ENCODE data around the gene ANO6. TPM values are rescaled to one million over a fixed set of nuclear protein-coding genes. Genes with fewer than 3 reads are reported as not detected.

ANO6 gene
- total RNA-seq, 1 experiment from 2014 or later: 46.8 TPM

DNA sequence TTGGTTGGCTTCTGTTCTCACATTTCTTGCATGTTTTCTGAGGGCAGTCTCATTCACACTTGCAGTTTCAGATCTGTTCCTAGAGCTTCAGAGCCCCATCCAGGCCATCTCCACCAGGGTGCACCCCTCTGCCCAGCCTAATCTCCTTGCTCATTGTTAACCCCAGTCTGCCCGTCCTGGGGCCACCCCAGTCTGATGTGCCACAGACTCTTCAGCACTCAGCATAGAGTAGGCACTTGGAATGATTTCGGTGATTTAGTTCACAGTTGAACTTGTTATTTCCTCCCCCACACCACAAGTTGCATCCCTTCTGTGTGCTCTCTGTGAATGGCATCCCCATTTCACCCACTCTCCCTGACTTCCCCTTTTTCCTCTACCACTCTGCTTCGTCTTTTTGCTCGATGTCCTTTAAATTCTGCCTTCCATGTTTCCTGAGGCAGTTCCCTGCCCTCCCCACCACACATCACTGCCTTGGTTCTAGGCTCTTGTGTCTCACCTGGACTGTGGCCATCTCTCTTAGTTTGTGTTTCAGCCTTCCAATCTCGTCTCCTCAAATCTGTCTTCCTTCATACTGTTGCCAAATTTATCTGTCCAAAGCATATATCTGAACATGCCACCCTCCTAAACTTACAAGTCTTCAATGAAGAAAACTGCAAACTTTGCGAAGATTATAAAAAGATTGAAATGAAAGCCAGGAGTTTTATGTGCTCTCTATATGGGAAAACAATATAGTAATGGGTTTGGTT lies 41.5 kb downstream of the ANO6 start:
- H3K27me3 Mint-ChIP-seq (ENCODE audit: low read depth): no peaks in the 10 kb centered on the region
- H3K4me3 Mint-ChIP-seq: no peak overlapping the region
- H3K36me3 Mint-ChIP-seq: no peaks in the 10 kb centered on the region; the same call in 1 of the 2 replicates
- H3K27ac Mint-ChIP-seq: peak overlapping the region; percentile 73
- ATAC-seq (peak; percentile 81), DNase-seq (ENCODE audit: low spot score) (no peak)
- no peaks in the 10 kb centered on the region for H3K9me3 Mint-ChIP-seq
- H3K4me1 Mint-ChIP-seq: peaks cover 63% of the 10 kb centered on the region
- TF ChIP-seq TP53 (CRISPR knock-in tag; IDR thresholded peaks at IDR 0.05) (no peak), ZNF138 (CRISPR knock-in tag; conservative IDR thresholded peaks at IDR 0.05) (no peak)
- POLR2A ChIA-PET: no interaction called here
- CTCF ChIA-PET: no interaction called here

DNA sequence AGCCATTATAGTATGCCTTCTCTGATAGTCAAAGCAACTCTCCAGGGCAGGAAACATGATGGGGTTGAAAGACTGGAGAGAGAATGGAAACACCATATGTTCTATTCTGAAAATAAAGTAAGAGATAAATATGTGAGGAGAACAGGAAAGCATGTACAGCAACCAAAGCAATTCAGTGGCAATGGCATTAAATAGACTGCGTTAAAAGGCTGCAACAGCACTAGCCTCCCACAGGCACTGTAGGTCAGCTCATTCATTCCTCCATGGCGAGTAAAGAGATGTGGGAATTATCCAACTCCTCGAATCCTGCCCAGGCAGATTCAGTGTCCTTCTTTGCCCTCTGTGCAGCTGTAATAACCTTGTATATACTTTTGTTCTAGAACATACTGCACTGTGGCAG lies 43.8 kb downstream of the ANO6 start:
- CTCF ChIA-PET: interaction anchor here (1.5 kb wide), 1 partner anchor 9 kb away, joined by 9 read pairs; no protein-coding TSS in a partner anchor
- H3K27ac Mint-ChIP-seq: peak overlapping the region; percentile 88
- ATAC-seq: no peak
- H3K4me1 Mint-ChIP-seq: peaks cover 70% of the 10 kb centered on the region
- no peak overlapping the region for H3K4me3 Mint-ChIP-seq
- no peaks in the 10 kb centered on the region; the same call in 1 of the 2 replicates for H3K36me3 Mint-ChIP-seq
- H3K27me3 Mint-ChIP-seq (ENCODE audit: low read depth): no peaks in the 10 kb centered on the region
- POLR2A ChIA-PET: no interaction called here
- no peaks in the 10 kb centered on the region for H3K9me3 Mint-ChIP-seq
- DNase-seq (ENCODE audit: low spot score): no peak
- TF ChIP-seq MXD4 (CRISPR knock-in tag; IDR thresholded peaks at IDR 0.05; ENCODE audit: borderline replicate concordance) (no peak), ZNF416 (CRISPR knock-in tag; IDR thresholded peaks at IDR 0.05) (no peak), ESRRA (CRISPR knock-in tag; IDR thresholded peaks at IDR 0.05; ENCODE audit: borderline replicate concordance) (no peak), ZNF138 (CRISPR knock-in tag; conservative IDR thresholded peaks at IDR 0.05) (no peak)
- TF ChIP-seq, protein P1, sequence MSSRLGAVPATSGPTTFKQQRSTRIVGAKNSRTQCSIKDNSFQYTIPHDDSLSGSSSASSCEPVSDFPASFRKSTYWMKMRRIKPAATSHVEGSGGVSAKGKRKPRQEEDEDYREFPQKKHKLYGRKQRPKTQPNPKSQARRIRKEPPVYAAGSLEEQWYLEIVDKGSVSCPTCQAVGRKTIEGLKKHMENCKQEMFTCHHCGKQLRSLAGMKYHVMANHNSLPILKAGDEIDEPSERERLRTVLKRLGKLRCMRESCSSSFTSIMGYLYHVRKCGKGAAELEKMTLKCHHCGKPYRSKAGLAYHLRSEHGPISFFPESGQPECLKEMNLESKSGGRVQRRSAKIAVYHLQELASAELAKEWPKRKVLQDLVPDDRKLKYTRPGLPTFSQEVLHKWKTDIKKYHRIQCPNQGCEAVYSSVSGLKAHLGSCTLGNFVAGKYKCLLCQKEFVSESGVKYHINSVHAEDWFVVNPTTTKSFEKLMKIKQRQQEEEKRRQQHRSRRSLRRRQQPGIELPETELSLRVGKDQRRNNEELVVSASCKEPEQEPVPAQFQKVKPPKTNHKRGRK (CRISPR knock-in tag; IDR thresholded peaks at IDR 0.05; ENCODE audit: borderline replicate concordance): no peak
- TF ChIP-seq, protein P2, sequence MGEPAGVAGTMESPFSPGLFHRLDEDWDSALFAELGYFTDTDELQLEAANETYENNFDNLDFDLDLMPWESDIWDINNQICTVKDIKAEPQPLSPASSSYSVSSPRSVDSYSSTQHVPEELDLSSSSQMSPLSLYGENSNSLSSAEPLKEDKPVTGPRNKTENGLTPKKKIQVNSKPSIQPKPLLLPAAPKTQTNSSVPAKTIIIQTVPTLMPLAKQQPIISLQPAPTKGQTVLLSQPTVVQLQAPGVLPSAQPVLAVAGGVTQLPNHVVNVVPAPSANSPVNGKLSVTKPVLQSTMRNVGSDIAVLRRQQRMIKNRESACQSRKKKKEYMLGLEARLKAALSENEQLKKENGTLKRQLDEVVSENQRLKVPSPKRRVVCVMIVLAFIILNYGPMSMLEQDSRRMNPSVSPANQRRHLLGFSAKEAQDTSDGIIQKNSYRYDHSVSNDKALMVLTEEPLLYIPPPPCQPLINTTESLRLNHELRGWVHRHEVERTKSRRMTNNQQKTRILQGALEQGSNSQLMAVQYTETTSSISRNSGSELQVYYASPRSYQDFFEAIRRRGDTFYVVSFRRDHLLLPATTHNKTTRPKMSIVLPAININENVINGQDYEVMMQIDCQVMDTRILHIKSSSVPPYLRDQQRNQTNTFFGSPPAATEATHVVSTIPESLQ (CRISPR knock-in tag; IDR thresholded peaks at IDR 0.05): no peak
- TF ChIP-seq, protein P3, sequence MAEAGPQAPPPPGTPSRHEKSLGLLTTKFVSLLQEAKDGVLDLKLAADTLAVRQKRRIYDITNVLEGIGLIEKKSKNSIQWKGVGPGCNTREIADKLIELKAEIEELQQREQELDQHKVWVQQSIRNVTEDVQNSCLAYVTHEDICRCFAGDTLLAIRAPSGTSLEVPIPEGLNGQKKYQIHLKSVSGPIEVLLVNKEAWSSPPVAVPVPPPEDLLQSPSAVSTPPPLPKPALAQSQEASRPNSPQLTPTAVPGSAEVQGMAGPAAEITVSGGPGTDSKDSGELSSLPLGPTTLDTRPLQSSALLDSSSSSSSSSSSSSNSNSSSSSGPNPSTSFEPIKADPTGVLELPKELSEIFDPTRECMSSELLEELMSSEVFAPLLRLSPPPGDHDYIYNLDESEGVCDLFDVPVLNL (CRISPR knock-in tag; IDR thresholded peaks at IDR 0.05; ENCODE audit: borderline replicate concordance, low read depth): no peak

DNA sequence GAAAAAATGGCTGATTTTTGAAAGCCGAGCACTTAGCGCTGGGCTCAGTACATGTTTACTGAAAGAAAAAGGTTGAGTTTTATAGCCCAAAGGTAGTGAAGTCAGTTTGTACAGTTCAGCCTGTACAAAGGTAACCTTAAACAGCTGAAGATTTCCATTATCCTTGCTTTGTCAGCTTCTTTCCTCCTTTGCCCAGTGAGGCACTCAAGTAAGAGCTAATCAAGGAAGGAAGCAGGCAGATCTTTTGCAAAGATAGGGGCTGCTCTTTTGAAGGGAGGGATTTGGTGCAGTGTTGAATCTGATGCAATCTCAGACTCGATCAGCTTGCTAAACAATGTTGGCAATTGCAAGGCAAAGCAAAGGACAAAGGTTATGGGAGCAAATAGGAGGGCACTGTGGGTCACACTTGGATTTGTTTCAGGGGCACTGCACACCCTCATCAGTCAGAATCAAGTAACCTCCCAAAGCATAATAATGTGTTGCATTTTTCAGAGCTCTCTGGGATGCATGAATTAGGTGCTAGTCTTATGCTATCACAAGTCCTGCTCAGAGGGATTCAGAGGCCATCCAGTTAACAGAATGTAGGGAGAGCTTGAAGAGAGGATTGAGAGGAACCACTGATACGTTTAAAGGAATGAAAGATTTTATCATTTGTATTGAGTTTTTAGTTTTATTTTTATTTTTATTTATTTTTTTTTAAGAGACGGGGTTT lies 44.4 kb downstream of the ANO6 start:
- Mint-ChIP-seq H3K4me3 (no peak overlapping the region), H3K36me3 (no peaks in the 10 kb centered on the region; the same call in 1 of the 2 replicates), H3K27me3 (ENCODE audit: low read depth) (no peaks in the 10 kb centered on the region), H3K27ac (peak overlapping the region; percentile 88), H3K9me3 (no peaks in the 10 kb centered on the region), H3K4me1 (peaks cover 70% of the 10 kb centered on the region)
- ATAC-seq: no peak
- ChIA-PET CTCF (interaction anchor here (1.5 kb wide), 1 partner anchor 9 kb away, joined by 9 read pairs; no protein-coding TSS in a partner anchor), POLR2A (no interaction called here)
- no peak for DNase-seq (ENCODE audit: low spot score)
- TF ChIP-seq AFF4 (CRISPR knock-in tag; IDR thresholded peaks at IDR 0.05; ENCODE audit: borderline replicate concordance) (no peak), RORB (CRISPR knock-in tag; IDR thresholded peaks at IDR 0.05) (0 out of 2 replicates have a peak, but pooled peaks have one; percentile 57), GABPB1 (CRISPR knock-in tag; IDR thresholded peaks at IDR 0.05) (peak; percentile 99)

Data from WTC11 (cell line).